ENCODE results near the gene KRT71. TPM values are rescaled to one million over a fixed set of nuclear protein-coding genes. Genes with fewer than 3 reads are reported as not detected.

Gene KRT71
- total RNA-seq, 1 experiment from 2014 or later: not detected

- no peak for DNase-seq (ENCODE audit: low read depth, low spot score)
- in situ Hi-C loops (cut with HindIII; ENCODE audit: low pct_unique_long_range_greater_than_20kb, low sequenced_read_pairs) (no loop called here), intact Hi-C loops (cut with micrococcal nuclease; ENCODE audit: unreplicated experiment) (no loop called here)
- ChIA-PET CTCF (no interaction called here), POLR2A (no interaction called here)
- no peaks in the 10 kb centered on the region for H3K4me1 ChIP-seq (ENCODE audit: control insufficient read depth, insufficient read depth, low read length)
- no peaks in the 10 kb centered on the region for H3K27me3 ChIP-seq (ENCODE audit: control insufficient read depth, insufficient read depth, low read length)
- no peak overlapping the region for H3K27ac ChIP-seq (ENCODE audit: low read length)
- peaks cover 4% of the 10 kb centered on the region; the same call in 1 of the 2 replicates for H3K9me3 ChIP-seq (ENCODE audit: control insufficient read depth, insufficient read depth, low read depth, low read length)
- TF ChIP-seq SIN3A (IDR thresholded peaks at IDR 0.05; ENCODE audit: borderline replicate concordance, insufficient read depth, low read depth, low read length): no peak
- no peak for TF ChIP-seq CTCF (IDR thresholded peaks at IDR 0.05)
- TF ChIP-seq REST (IDR thresholded peaks at IDR 0.05; ENCODE audit: insufficient read depth in 1 of 2, low read depth in 2 of 2, low read length in 1 of 2): no peak
- TF ChIP-seq POLR2AphosphoS5 (IDR thresholded peaks at IDR 0.05; ENCODE audit: low read depth, low read length): no peak
- TF ChIP-seq TCF7L2 (IDR thresholded peaks at IDR 0.05; ENCODE audit: low read depth, low read length): no peak
- no TSS peak for BruUV-seq (replicated peaks)
- ATAC-seq: no peak
- no peak overlapping the region for H3K4me3 ChIP-seq (ENCODE audit: low read depth in 2 of 2, low read length in 2 of 2)
- H3K36me3 ChIP-seq (ENCODE audit: control insufficient read depth, insufficient read depth, low read length): no peaks in the 10 kb centered on the region
Observed at GRCh38 chr12:52515319-52515646, 37.7 kb downstream of the KRT71 start.

- Histone ChIP-seq H3K27me3 (ENCODE audit: control insufficient read depth, insufficient read depth, low read length) (no peaks in the 10 kb centered on the region), H3K27ac (ENCODE audit: low read length) (no peak overlapping the region), H3K4me1 (ENCODE audit: control insufficient read depth, insufficient read depth, low read length) (no peaks in the 10 kb centered on the region), H3K4me3 (ENCODE audit: low read depth in 2 of 2, low read length in 2 of 2) (no peak overlapping the region), H3K9me3 (ENCODE audit: control insufficient read depth, insufficient read depth, low read depth, low read length) (peaks cover 4% of the 10 kb centered on the region; the same call in 1 of the 2 replicates), H3K36me3 (ENCODE audit: control insufficient read depth, insufficient read depth, low read length) (no peaks in the 10 kb centered on the region)
- DNase-seq (ENCODE audit: low read depth, low spot score): no peak
- ATAC-seq: no peak
- ChIA-PET POLR2A (no interaction called here), CTCF (no interaction called here)
- intact Hi-C loops (cut with micrococcal nuclease; ENCODE audit: unreplicated experiment): no loop called here
- no TSS peak for BruUV-seq (replicated peaks)
- no peak for TF ChIP-seq SIN3A (IDR thresholded peaks at IDR 0.05; ENCODE audit: borderline replicate concordance, insufficient read depth, low read depth, low read length)
- no peak for TF ChIP-seq POLR2AphosphoS5 (IDR thresholded peaks at IDR 0.05; ENCODE audit: low read depth, low read length)
- TF ChIP-seq TCF7L2 (IDR thresholded peaks at IDR 0.05; ENCODE audit: low read depth, low read length): no peak
- TF ChIP-seq CTCF (IDR thresholded peaks at IDR 0.05): no peak
- TF ChIP-seq REST (IDR thresholded peaks at IDR 0.05; ENCODE audit: insufficient read depth in 1 of 2, low read depth in 2 of 2, low read length in 1 of 2): no peak
- in situ Hi-C loops (cut with HindIII; ENCODE audit: low pct_unique_long_range_greater_than_20kb, low sequenced_read_pairs): no loop called here
Observed at GRCh38 chr12:52514471-52515318, 38.2 kb downstream of the KRT71 start.

Measured in Panc1 (cell line).